Measurements from ENCODE around the gene RADX.

- no peak for TF ChIP-seq CTCF (IDR thresholded peaks at IDR 0.05)
- no peak for TF ChIP-seq ZFX (IDR thresholded peaks at IDR 0.05; ENCODE audit: borderline replicate concordance)
Observed at GRCh38 chrX:106692425-106693065, 80.8 kb downstream of the RADX start.

Data from 22Rv1 (cell line).